GM23248 (cell line): Measurements from ENCODE around the gene HCN1. TPM values are rescaled to one million over a fixed set of nuclear protein-coding genes. Genes with fewer than 3 reads are reported as not detected.
"Not testable (repeated sequence)": the region's sequence is repeated elsewhere in the genome, so short reads cannot be mapped to it uniquely, and the experiment has no call there.

Source experiments
- DNase-seq: peaks from one replicate; pipeline ENCODE4 v3.0.0-alpha.2; 2015
- H2AFZ ChIP-seq: fragments of 200-600 bp; sonication (generic); 2 replicates; pipeline ENCODE4 v1.6.1; 2016; ENCODE audit warnings: antibody characterized with exemption
- H3F3A ChIP-seq: fragments of 200-600 bp; sonication (generic); 2 replicates; pipeline ENCODE4 v1.6.1; 2016; ENCODE audit warnings: mild to moderate bottlenecking, antibody characterized with exemption, mixed run types; ENCODE audit not compliant: insufficient read depth
- H3K27ac ChIP-seq: fragments of 200-600 bp; sonication (generic); 2 replicates; pipeline ENCODE4 v1.5.1; 2016; ENCODE audit warnings: mild to moderate bottlenecking
- H3K27me3 ChIP-seq: fragments of 200-600 bp; sonication (generic); replicated peaks from 2 replicates; pipeline ENCODE4 v1.6.1; 2016; ENCODE audit warnings: mild to moderate bottlenecking; ENCODE audit not compliant: insufficient read depth
- H3K36me3 ChIP-seq: fragments of 200-600 bp; sonication (generic); 2 replicates; pipeline ENCODE4 v1.6.1; 2016; ENCODE audit warnings: low read depth, mild to moderate bottlenecking
- H3K4me1 ChIP-seq: fragments of 200-600 bp; sonication (generic); 2 replicates; pipeline ENCODE4 v1.6.1; 2016; ENCODE audit warnings: mild to moderate bottlenecking; ENCODE audit not compliant: insufficient read depth
- H3K4me2 ChIP-seq: fragments of 200-600 bp; sonication (generic); one replicate; pipeline ENCODE4 v1.6.1; 2016; ENCODE audit warnings: mild to moderate bottlenecking; ENCODE audit not compliant: unreplicated experiment
- H3K4me3 ChIP-seq: fragments of 200-600 bp; sonication (generic); 2 replicates; pipeline ENCODE4 v1.5.1; 2016; ENCODE audit warnings: mild to moderate bottlenecking
- H3K79me2 ChIP-seq: fragments of 200-600 bp; sonication (generic); 2 replicates; pipeline ENCODE4 v1.6.1; 2016; ENCODE audit warnings: mild to moderate bottlenecking; ENCODE audit not compliant: insufficient read depth
- H3K9ac ChIP-seq: fragments of 200-600 bp; sonication (generic); 2 replicates; pipeline ENCODE4 v1.6.1; 2016; ENCODE audit warnings: mild to moderate bottlenecking
- H3K9me2 ChIP-seq: fragments of 200-600 bp; sonication (generic); 2 replicates; pipeline ENCODE4 v1.6.1; 2016; ENCODE audit warnings: mixed run types, mild to moderate bottlenecking, moderate library complexity; ENCODE audit not compliant: insufficient read depth
- H3K9me3 ChIP-seq: fragments of 200-600 bp; sonication (generic); one replicate; pipeline ENCODE4 v1.6.1; 2017; ENCODE audit warnings: low read depth
- H4K20me1 ChIP-seq: fragments of 200-600 bp; sonication (generic); 2 replicates; pipeline ENCODE4 v1.6.0; 2016; ENCODE audit not compliant: insufficient read depth
- EZH2 ChIP-seq: fragments of 200-600 bp; sonication (generic); IDR thresholded peaks from 2 replicates; pipeline ENCODE4 v1.6.1; 2018; ENCODE audit warnings: antibody characterized with exemption, mild to moderate bottlenecking; ENCODE audit not compliant: insufficient read depth, poor library complexity, severe bottlenecking
- EZH2phosphoT487 ChIP-seq: fragments of 200-600 bp; sonication (generic); IDR thresholded peaks from 2 replicates; pipeline ENCODE4 v1.6.1; 2018; ENCODE audit warnings: antibody characterized with exemption, moderate library complexity, mild to moderate bottlenecking, low read depth; ENCODE audit not compliant: insufficient read depth
- WGBS, 2 experiments: methylation state at CpG; one replicate each; pipeline ENCODE4 v1.1.6; 2015 to 2017; ENCODE audit warnings: low lambda C conversion rate in 2 of 2, low coverage in 1 of 2; ENCODE audit errors: missing lambda C conversion rate in 2 of 2; 5-methylcytosine and 5-hydroxymethylcytosine counted together
- in situ Hi-C: fragments of 300-500 bp; cut with MboI; formaldehyde crosslinking; loops from 2 replicates; pipeline ENCODE4 v1.15.0; 2020
- polyA plus RNA-seq: library from polyadenylated mRNA; unstranded; fragments of >200 nt; fragmentation: Nextera tagmentation; extraction: Ambion mirVana; gene quantifications from 2 replicates; pipeline ENCODE4 v1.2.1, GENCODE V29; 2016
- total RNA-seq: library from RNA; depleted of rRNA; stranded (reverse); fragments of >200 nt; shearing (Covaris generic); gene quantifications from 2 replicates; pipeline ENCODE4 v1.2.3, GENCODE V29; 2014

The HCN1 gene
- total and polyA plus RNA-seq, 2 experiments from 2014 or later = not detected

- no peaks in the 10 kb centered on the region for H4K20me1 ChIP-seq
- no peaks in the 10 kb centered on the region for H3K4me1 ChIP-seq
- in situ Hi-C loops = no loop called here
- no peaks in the 10 kb centered on the region for H3K9me3 ChIP-seq
- H3K36me3 ChIP-seq = no peaks in the 10 kb centered on the region
- DNase-seq = peak; percentile 14
- 4% methylated on average over 4 of the region's 4 CpGs for WGBS, 2 experiments
- H3K27ac ChIP-seq = no peak overlapping the region
- H3K9ac ChIP-seq = no peak overlapping the region
- TF ChIP-seq EZH2phosphoT487 (no peak), EZH2 (no peak)
- H3K79me2 ChIP-seq = no peaks in the 10 kb centered on the region
- H2AFZ ChIP-seq = no peak overlapping the region
- H3K4me2 ChIP-seq = no peak overlapping the region
- H3K4me3 ChIP-seq = no peak overlapping the region
- H3K9me2 ChIP-seq = no peaks in the 10 kb centered on the region
- H3F3A ChIP-seq = no peaks in the 10 kb centered on the region
- H3K27me3 ChIP-seq = no peaks in the 10 kb centered on the region
These were observed 242.1 kb downstream of the HCN1 start for GRCh38 chr5:45454114-45454513.

- H3K36me3 ChIP-seq, in situ Hi-C loops, H3F3A ChIP-seq, H3K9me2 ChIP-seq, H3K4me1 ChIP-seq, DNase-seq, H4K20me1 ChIP-seq, H2AFZ ChIP-seq, H3K9ac ChIP-seq, H3K27ac ChIP-seq, H3K4me3 ChIP-seq, H3K9me3 ChIP-seq, H3K4me2 ChIP-seq, H3K27me3 ChIP-seq, H3K79me2 ChIP-seq: not testable (repeated sequence)
- WGBS, 2 experiments = 40 to 49% methylated on average over 14 to 15 of the region's 15 CpGs
These were observed 251.3 kb downstream of the HCN1 start for GRCh38 chr5:45444856-45445255.

- Histone ChIP-seq H3K79me2 (no peaks in the 10 kb centered on the region), H3K4me3 (no peak overlapping the region), H3F3A (no peaks in the 10 kb centered on the region), H3K27me3 (no peaks in the 10 kb centered on the region), H3K4me2 (no peak overlapping the region), H3K9ac (no peak overlapping the region), H3K4me1 (no peaks in the 10 kb centered on the region), H3K9me2 (no peaks in the 10 kb centered on the region; the same call in 1 of the 2 replicates), H3K36me3 (no peaks in the 10 kb centered on the region), H3K9me3 (peaks cover 9% of the 10 kb centered on the region), H4K20me1 (no peaks in the 10 kb centered on the region), H3K27ac (no peak overlapping the region), H2AFZ (no peak overlapping the region)
- no peak for DNase-seq
- WGBS, 2 experiments = 0 to 5% methylated on average over 1 of the region's 1 CpG
- TF ChIP-seq EZH2phosphoT487 (no peak), EZH2 (no peak)
- in situ Hi-C loops = no loop called here
These were observed 255.7 kb downstream of the HCN1 start for GRCh38 chr5:45440466-45440865.

GRCh38 chr5:45437752-45438151 lies 258.4 kb downstream of the HCN1 start:
- no peak for DNase-seq
- H3K79me2 ChIP-seq = no peaks in the 10 kb centered on the region
- H3K27me3 ChIP-seq = no peaks in the 10 kb centered on the region
- H3K9ac ChIP-seq = no peak overlapping the region
- H3K4me2 ChIP-seq = no peak overlapping the region
- H4K20me1 ChIP-seq = no peaks in the 10 kb centered on the region
- H3K4me3 ChIP-seq = no peak overlapping the region
- no peak overlapping the region for H3K27ac ChIP-seq
- in situ Hi-C loops = no loop called here
- no peaks in the 10 kb centered on the region for H3K9me2 ChIP-seq
- no peaks in the 10 kb centered on the region for H3K9me3 ChIP-seq
- H3K4me1 ChIP-seq = no peaks in the 10 kb centered on the region
- no peak for TF ChIP-seq EZH2phosphoT487
- TF ChIP-seq EZH2 = no peak
- H3K36me3 ChIP-seq = no peaks in the 10 kb centered on the region
- H3F3A ChIP-seq = no peaks in the 10 kb centered on the region
- no peak overlapping the region for H2AFZ ChIP-seq

DNA sequence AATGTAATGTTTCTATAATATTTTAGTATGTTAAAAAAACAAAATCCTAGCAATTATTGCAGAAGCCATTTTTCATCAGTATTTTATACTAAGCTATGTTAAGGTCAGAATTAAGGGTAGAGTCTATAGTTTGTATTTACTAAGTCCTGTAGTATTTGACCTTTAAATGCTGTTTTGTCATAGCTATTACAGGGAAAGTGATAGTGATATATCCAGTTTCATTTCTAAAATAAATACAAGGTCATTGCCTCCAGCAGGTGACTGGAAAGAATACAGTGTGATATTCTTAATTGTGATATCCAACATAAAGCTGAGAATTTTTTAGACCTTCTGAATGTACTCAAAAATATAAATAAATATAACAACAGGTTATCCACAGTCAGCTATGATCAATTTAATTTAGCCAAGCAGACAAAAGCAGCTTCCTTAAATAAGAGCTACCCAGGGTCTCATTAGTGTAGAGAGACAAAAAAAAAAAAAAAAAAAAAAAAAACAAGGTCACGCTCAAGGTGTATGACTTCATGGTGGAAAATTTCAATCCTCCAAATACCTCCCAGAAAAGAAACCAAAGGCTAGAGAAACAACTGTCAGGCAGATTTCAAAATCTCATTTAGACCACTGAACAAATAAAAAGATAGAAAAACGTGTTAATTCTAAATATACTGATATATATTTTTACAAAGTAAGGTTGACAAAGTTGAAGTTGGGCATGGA lies 278.7 kb downstream of the HCN1 start:
- TF ChIP-seq EZH2phosphoT487 (no peak), EZH2 (no peak)
- Histone ChIP-seq H3K9ac (no peak overlapping the region), H3F3A (no peaks in the 10 kb centered on the region), H3K9me3 (no peaks in the 10 kb centered on the region), H3K27ac (no peak overlapping the region), H3K4me1 (no peaks in the 10 kb centered on the region), H3K4me3 (no peak overlapping the region), H4K20me1 (no peaks in the 10 kb centered on the region), H2AFZ (no peak overlapping the region), H3K79me2 (no peaks in the 10 kb centered on the region), H3K9me2 (no peaks in the 10 kb centered on the region), H3K36me3 (no peaks in the 10 kb centered on the region), H3K27me3 (no peaks in the 10 kb centered on the region), H3K4me2 (no peak overlapping the region)
- in situ Hi-C loops = no loop called here
- no peak for DNase-seq
- 17 to 25% methylated on average over 2 of the region's 2 CpGs for WGBS, 2 experiments
